AG04450 (cell line): ENCODE data around the gene TMEM223. TPM values are rescaled to one million over a fixed set of nuclear protein-coding genes. Genes with fewer than 3 reads are reported as not detected.
"Not testable (repeated sequence)": the region's sequence is repeated elsewhere in the genome, so short reads cannot be mapped to it uniquely, and the experiment has no call there.

Experiments used
- CTCF ChIA-PET: fragments of 300-600, 350-600 bp; formaldehyde crosslinking; extraction: SDS; loops from one replicate; lab custom pipeline; 2022; ENCODE audit warnings: antibody characterized with exemption, inconsistent platforms; lab: Charles Lee
- POLR2A ChIA-PET: fragments of 350-600 bp; formaldehyde crosslinking; extraction: SDS; loops from one replicate; lab custom pipeline; 2021; ENCODE audit warnings: antibody characterized with exemption, inconsistent platforms; lab: Yijun Ruan, JAX
- DNase-seq: peaks from one replicate; pipeline ENCODE4 v3.0.0-alpha.2; 2011; ENCODE audit warnings: low read depth, low spot score
- H3K27ac ChIP-seq: one replicate; pipeline ENCODE4 v1.5.1; 2012; ENCODE audit warnings: low read depth, low read length, control low read depth
- H3K27me3 ChIP-seq: one replicate; pipeline ENCODE4 v1.6.0; 2012; ENCODE audit warnings: low read length; ENCODE audit not compliant: control insufficient read depth, insufficient read depth
- H3K4me3 ChIP-seq: 2 replicates; pipeline ENCODE4 v1.5.1; 2011; ENCODE audit warnings: mild to moderate bottlenecking, low read depth, low read length, control low read depth
- H3K9me3 ChIP-seq: 2 replicates; pipeline ENCODE4 v1.5.1; 2012; ENCODE audit warnings: low read length; ENCODE audit not compliant: control insufficient read depth, insufficient read depth
- polyA minus RNA-seq: library from RNA; depleted of rRNA, polyadenylated mRNA; stranded (reverse); fragments of >200 nt; gene quantifications from 2 replicates; pipeline ENCODE4 v1.2.3, GENCODE V29; 2011; rRNA and poly(A)+ RNA removed
- polyA plus RNA-seq: library from polyadenylated mRNA; depleted of rRNA; stranded (reverse); fragments of >200 nt; gene quantifications from 2 replicates; pipeline ENCODE4 v1.2.3, GENCODE V29; 2011; rRNA removed
- TF ChIP-seq, protein P1 (sequence below): IDR thresholded peaks from 2 replicates; pipeline ENCODE4 v1.5.1; 2011; ENCODE audit warnings: low read depth, low read length, control low read depth, inconsistent platforms

TMEM223 gene, protein sequence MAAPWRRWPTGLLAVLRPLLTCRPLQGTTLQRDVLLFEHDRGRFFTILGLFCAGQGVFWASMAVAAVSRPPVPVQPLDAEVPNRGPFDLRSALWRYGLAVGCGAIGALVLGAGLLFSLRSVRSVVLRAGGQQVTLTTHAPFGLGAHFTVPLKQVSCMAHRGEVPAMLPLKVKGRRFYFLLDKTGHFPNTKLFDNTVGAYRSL
- polyA plus RNA-seq, result 12.3 and 13.5 TPM in 2 replicates
- 5.0 and 5.1 TPM in 2 replicates for polyA minus RNA-seq

DNA sequence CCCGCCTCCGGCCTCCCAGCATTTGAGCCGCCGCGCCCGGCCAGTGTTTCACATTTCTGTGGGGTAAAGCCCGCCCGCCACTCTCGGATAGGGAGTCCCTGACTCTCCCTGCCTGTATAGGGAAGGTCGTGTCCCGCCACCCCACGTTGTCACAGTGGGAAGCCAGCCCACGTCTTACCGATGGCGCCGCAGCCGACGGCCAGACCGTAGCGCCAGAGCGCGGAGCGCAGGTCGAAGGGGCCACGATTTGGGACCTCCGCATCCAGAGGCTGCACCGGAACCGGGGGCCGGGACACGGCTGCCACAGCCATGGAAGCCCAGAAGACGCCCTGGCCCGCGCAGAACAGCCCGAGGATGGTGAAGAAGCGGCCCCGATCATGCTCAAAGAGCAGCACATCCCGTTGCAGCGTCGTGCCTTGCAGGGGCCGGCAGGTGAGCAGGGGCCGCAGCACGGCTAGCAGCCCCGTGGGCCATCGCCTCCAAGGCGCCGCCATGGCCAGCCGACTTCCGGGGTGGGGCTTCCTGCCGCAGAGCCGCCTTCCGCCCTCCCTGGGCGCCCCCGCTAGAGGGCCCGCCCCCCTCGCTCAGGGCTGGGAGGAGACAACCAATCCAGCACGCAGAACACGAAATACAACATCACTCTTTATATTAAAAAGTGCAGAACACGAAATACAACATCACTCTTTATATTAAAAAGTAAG lies at the start of gene TMEM223:
TMEM223 (minus strand) TSS at position 506 of the 701 bp plus-strand sequence; CDS start at position 494, 12 bp downstream.
- CTCF ChIA-PET, result no interaction called here

DNA sequence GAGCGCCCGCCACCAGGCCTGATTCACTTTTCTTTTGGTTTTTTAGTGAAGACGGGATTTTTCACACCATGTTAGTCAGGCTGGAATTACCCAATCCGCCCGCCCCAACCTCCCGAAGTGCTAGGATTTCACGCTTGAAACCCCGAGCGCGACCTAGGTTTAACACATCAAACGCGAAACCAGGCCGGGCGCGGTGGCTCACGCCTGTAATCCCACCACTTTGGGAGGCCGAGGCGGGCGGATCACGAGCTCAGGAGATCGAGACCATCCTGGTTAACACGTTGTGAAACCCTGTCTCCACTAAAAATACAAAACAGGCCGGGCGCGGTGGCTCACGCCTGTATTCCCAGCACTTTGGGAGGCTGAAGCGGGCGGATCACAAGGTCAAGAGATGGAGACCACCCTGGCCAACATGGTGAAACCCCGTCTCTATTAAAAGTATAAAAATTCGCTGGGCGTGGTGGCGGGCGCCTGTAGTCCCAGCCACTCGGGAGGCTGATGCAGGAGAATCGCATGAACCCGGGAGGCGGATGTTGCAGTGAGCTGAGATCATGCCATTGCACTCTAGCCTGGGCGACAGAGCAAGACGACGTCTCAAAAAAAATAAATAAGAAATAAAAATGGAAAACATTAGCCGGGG lies 49.0 kb upstream of the TMEM223 start:
- Histone ChIP-seq H3K4me3 (peak overlapping the region; percentile 97), H3K27ac (peak overlapping the region; percentile 97)
- POLR2A ChIA-PET, result interaction anchor here (0.5 to 3.0 kb wide), 55 partner anchors 8 to 1938 kb away, joined by 3 to 172 read pairs (median 5); partner anchors contain the start of genes B3GAT3, C11orf98, CSKMT and EEF1G
- peak; percentile 62 for DNase-seq
- H3K27me3 ChIP-seq, CTCF ChIA-PET, H3K9me3 ChIP-seq: not testable (repeated sequence)

More for the DNA sequence above, at the start of gene TMEM223:
- Histone ChIP-seq H3K27me3 (no peaks in the 10 kb centered on the region), H3K27ac (peak within 1 kb of the TSS; percentile 77), H3K4me3 (peak within 1 kb of the TSS; percentile 92), H3K9me3 (peaks cover 4% of the 10 kb centered on the region; the same call in 1 of the 2 replicates)
- DNase-seq, result no peak
- TF ChIP-seq, protein P1, sequence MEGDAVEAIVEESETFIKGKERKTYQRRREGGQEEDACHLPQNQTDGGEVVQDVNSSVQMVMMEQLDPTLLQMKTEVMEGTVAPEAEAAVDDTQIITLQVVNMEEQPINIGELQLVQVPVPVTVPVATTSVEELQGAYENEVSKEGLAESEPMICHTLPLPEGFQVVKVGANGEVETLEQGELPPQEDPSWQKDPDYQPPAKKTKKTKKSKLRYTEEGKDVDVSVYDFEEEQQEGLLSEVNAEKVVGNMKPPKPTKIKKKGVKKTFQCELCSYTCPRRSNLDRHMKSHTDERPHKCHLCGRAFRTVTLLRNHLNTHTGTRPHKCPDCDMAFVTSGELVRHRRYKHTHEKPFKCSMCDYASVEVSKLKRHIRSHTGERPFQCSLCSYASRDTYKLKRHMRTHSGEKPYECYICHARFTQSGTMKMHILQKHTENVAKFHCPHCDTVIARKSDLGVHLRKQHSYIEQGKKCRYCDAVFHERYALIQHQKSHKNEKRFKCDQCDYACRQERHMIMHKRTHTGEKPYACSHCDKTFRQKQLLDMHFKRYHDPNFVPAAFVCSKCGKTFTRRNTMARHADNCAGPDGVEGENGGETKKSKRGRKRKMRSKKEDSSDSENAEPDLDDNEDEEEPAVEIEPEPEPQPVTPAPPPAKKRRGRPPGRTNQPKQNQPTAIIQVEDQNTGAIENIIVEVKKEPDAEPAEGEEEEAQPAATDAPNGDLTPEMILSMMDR, result no peak
- POLR2A ChIA-PET, result interaction anchor here (1.3 to 1.5 kb wide), 3 partner anchors 49 to 126 kb away, joined by 4 to 7 read pairs (median 4); partner anchors contain the start of genes C11orf98, CSKMT, LBHD1 and UQCC3

DNA sequence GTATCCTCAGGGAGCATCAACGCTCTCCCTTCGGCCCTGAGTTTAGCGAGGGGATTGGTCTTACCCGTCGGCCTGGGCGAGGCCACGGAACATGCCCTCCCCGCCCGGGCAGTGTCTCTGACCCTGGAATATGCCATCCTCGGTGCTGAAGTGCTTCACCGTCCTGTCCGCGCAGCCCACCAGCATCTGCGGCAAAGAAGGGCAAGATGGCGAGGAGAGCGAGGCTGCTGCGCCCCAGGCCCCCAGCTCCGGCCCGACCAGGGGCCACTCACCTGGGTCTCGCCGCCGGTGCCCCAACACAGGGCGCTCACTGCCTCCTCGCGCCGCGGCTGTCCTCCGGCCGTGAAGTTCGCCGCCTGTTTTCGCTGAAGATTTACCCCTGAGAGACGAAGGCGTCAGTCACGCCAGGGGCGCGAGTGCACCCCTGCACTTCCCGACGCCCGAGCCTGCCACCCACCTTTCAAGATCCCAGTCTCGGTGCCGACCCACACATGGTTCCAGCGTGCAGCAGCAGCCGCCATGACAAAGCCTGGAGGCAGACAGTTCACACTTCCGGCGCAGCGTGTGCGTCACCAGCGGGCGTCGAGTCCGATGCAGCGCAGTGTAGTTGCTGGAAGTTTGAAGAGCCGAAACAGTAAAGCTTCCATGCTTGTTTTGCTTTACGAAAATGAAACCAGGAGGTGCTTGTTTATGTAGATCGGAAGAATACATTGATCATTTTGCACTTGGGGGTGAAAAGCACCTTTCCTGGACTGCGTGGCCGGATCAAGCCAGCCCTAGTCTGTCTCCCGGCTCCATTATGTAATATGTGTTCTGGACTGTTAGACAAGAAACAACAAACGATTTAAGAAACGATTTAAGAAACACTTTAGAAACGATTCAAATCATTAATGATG lies 47.5 kb upstream of the TMEM223 start, which contains the start of gene WDR74:
WDR74 (minus strand) TSS at position 541 of the 896 bp plus-strand sequence; CDS start at position 521, 20 bp downstream.
- Histone ChIP-seq H3K4me3 (peak within 1 kb of the TSS; percentile 97), H3K27ac (peak within 1 kb of the TSS; percentile 97), H3K27me3 (no peaks in the 10 kb centered on the region), H3K9me3 (no peaks in the 10 kb centered on the region; the same call in 1 of the 2 replicates)
- ChIA-PET CTCF (no interaction called here), POLR2A (interaction anchor here (0.6 to 3.0 kb wide), 11 partner anchors 7 to 286 kb away, joined by 3 to 172 read pairs (median 17); partner anchors contain the start of genes C11orf98, CSKMT, EEF1G and HNRNPUL2)
- DNase-seq, result peak; percentile 73
- TF ChIP-seq, protein P1, result no peak

DNA sequence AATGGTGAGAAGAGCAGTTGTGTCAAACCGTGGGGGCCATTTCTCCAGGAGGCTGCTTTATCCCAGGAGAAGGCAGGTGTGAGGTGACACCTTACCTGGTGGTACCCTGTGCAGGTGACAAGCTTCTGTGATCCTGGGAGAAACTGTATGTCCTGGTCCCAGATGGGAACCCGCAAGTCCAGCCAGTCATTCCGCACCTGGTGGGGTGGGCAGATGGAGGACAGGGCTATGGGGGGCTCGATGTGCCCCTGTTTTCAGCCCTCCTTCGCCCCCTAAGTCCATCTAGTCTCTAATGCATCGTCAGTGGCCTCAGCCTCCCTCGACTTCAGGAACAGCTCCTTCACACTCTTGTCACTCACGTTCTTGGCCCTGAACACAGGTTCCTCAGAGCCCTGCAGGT lies 43.5 kb upstream of the TMEM223 start:
- TF ChIP-seq, protein P1, result no peak
- H3K9me3 ChIP-seq, result no peaks in the 10 kb centered on the region; the same call in 1 of the 2 replicates
- no peak overlapping the region for H3K27ac ChIP-seq
- H3K27me3 ChIP-seq, result no peaks in the 10 kb centered on the region
- POLR2A ChIA-PET, result no interaction called here
- no peak overlapping the region for H3K4me3 ChIP-seq
- no peak for DNase-seq
- CTCF ChIA-PET, result no interaction called here
